GM12878 (cell line): ENCODE results near the gene CTNNBIP1. TPM values are rescaled to one million over a fixed set of nuclear protein-coding genes. Genes with fewer than 3 reads are reported as not detected.

ENCODE experiments used
- ATAC-seq: fragments of 200-7000 bp; cut with Tn5 transposase; 3 replicates; pipeline ENCODE4 v1.9.1; 2020; ENCODE audit warnings: mild to moderate bottlenecking, moderate library complexity
- BruUV-seq: library from RNA; stranded (reverse); fragments of 400-500 nt; replicated peaks from 2 replicates; lab custom pipeline; 2021; lab: Mats Ljungman, UMichigan
- CTCF ChIA-PET: fragments of 300-600 bp; sonication (Branson Sonifier 250); formaldehyde crosslinking; extraction: SDS; loops from one replicate; lab custom pipeline; 2021; ENCODE audit warnings: inconsistent platforms; lab: Yijun Ruan, JAX
- POLR2A ChIA-PET: fragments of 350-600 bp; formaldehyde crosslinking; extraction: SDS; loops from one replicate; lab custom pipeline; 2021; ENCODE audit warnings: inconsistent platforms; lab: Charles Lee
- RAD21 ChIA-PET: fragments of 300-600 bp; sonication (Branson Sonifier 250); formaldehyde crosslinking; loops from one replicate; lab custom pipeline; 2023; ENCODE audit warnings: antibody characterized with exemption; ENCODE audit not compliant: unreplicated experiment; lab: Charles Lee
- SMC1A ChIA-PET: fragments of 300-600 bp; sonication (Branson Sonifier 250); formaldehyde crosslinking; loops from one replicate; lab custom pipeline; 2023; ENCODE audit not compliant: unreplicated experiment, uncharacterized antibody; lab: Charles Lee
- DNase-seq: peaks from one replicate; pipeline ENCODE4 v3.0.0-alpha.2; 2011; ENCODE audit warnings: low read depth, low spot score
- FAIRE-seq: peaks from 3 replicates; lab custom pipeline; 2011; peaks lifted over from hg19 to GRCh38; lab: Jason Lieb, UNC
- H2AFZ ChIP-seq: 2 replicates; pipeline ENCODE4 v1.6.0; 2011; ENCODE audit warnings: low read depth, low read length, control low read depth; ENCODE audit not compliant: control insufficient read depth
- H3K27ac ChIP-seq: 2 replicates; pipeline ENCODE4 v1.5.1; 2011; ENCODE audit warnings: control low read depth; ENCODE audit not compliant: control insufficient read depth, insufficient read depth
- H3K27me3 ChIP-seq, 2 experiments: replicated peaks in 1 of 2; 2 replicates each; pipeline versions ENCODE4 v1.6.0 to v1.6.1; 2011; ENCODE audit warnings: low read length in 1 of 2; ENCODE audit not compliant: control insufficient read depth in 2 of 2, insufficient read depth in 2 of 2
- H3K36me3 ChIP-seq, 2 experiments: 2 replicates each; pipeline ENCODE4 v1.5.1; 2011; ENCODE audit warnings: low read length in 1 of 2; ENCODE audit not compliant: control insufficient read depth in 2 of 2, insufficient read depth in 2 of 2
- H3K4me1 ChIP-seq: 2 replicates; pipeline ENCODE4 v1.6.1; 2011; ENCODE audit warnings: mild to moderate bottlenecking, low read length, moderate library complexity, mixed read lengths; ENCODE audit not compliant: control insufficient read depth, insufficient read depth
- H3K4me2 ChIP-seq: 2 replicates; pipeline ENCODE4 v1.6.0; 2011; ENCODE audit warnings: control low read depth; ENCODE audit not compliant: control insufficient read depth, insufficient read depth
- H3K4me3 ChIP-seq: fragments of 200-600 bp; sonication (generic); 2 replicates; pipeline ENCODE4 v1.5.1; 2016
- H3K79me2 ChIP-seq: 2 replicates; pipeline ENCODE4 v1.6.0; 2011; ENCODE audit warnings: low read length; ENCODE audit not compliant: control insufficient read depth, insufficient read depth
- H3K9ac ChIP-seq: 2 replicates; pipeline ENCODE4 v1.8.0; 2011; ENCODE audit warnings: low read length, control low read depth, mixed read lengths; ENCODE audit not compliant: control insufficient read depth, insufficient read depth
- H3K9me3 ChIP-seq: replicated peaks from 3 replicates; pipeline ENCODE4 v1.5.1; 2011; ENCODE audit warnings: mild to moderate bottlenecking, low read length; ENCODE audit not compliant: control insufficient read depth, insufficient read depth
- H4K20me1 ChIP-seq: 2 replicates; pipeline ENCODE4 v1.6.0; 2011; ENCODE audit not compliant: control insufficient read depth, insufficient read depth
- CBX5 ChIP-seq: sonication (generic); IDR thresholded peaks from 2 replicates; pipeline ENCODE4 v1.6.1; 2016; ENCODE audit warnings: low read depth, moderate library complexity, mild to moderate bottlenecking, inconsistent platforms
- CHD1 ChIP-seq: IDR thresholded peaks from 2 replicates; pipeline ENCODE4 v1.6.1; 2012; ENCODE audit warnings: low read depth, low read length, improper control_type of control experiment
- CHD4 ChIP-seq: fragments of 200-600 bp; sonication (generic); IDR thresholded peaks from 2 replicates; pipeline ENCODE4 v1.6.1; 2016; ENCODE audit warnings: mild to moderate bottlenecking
- CTCF ChIP-seq, 3 experiments: IDR thresholded peaks in 2 of 3; conservative IDR thresholded peaks in 1 of 3; 2 replicates each; pipeline ENCODE4 v1.5.1; 2011; ENCODE audit warnings: low read depth in 3 of 3, low read length in 3 of 3, mild to moderate bottlenecking in 3 of 3, control low read depth in 2 of 3, moderate library complexity in 2 of 3, inconsistent platforms in 1 of 3, mixed read lengths in 1 of 3; ENCODE audit not compliant: control insufficient read depth in 2 of 3, insufficient read depth in 1 of 3; ENCODE audit errors: extremely low read depth in 1 of 3
- HDGF ChIP-seq: fragments of 450-650 bp; IDR thresholded peaks from 2 replicates; pipeline ENCODE4 v1.6.1; 2016; ENCODE audit warnings: antibody characterized with exemption
- IRF5 ChIP-seq: fragments of 450-650 bp; IDR thresholded peaks from 2 replicates; pipeline ENCODE4 v1.6.1; 2017; ENCODE audit warnings: borderline replicate concordance
- MTA3 ChIP-seq: IDR thresholded peaks from 2 replicates; pipeline ENCODE4 v1.6.1; 2012; ENCODE audit warnings: low read length, inconsistent platforms, borderline replicate concordance
- NR2F1 ChIP-seq: fragments of 450-650 bp; conservative IDR thresholded peaks from 2 replicates; pipeline ENCODE4 v1.6.1; 2017; ENCODE audit warnings: mild to moderate bottlenecking
- POU2F2 ChIP-seq: IDR thresholded peaks from 3 replicates; pipeline ENCODE4 v1.6.1; 2011; ENCODE audit warnings: low read depth, mild to moderate bottlenecking, low read length, borderline replicate concordance
- PRDM15 ChIP-seq: fragments of 450-650 bp; formaldehyde crosslinking; IDR thresholded peaks from 2 replicates; pipeline ENCODE4 v1.4.0; 2020; ENCODE audit warnings: mild to moderate bottlenecking, moderate library complexity
- RAD21 ChIP-seq: IDR thresholded peaks from 2 replicates; pipeline ENCODE4 v1.6.1; 2011; ENCODE audit warnings: mild to moderate bottlenecking, low read depth, low read length, moderate library complexity; ENCODE audit not compliant: insufficient read depth
- WGBS: methylation state at CpG from one replicate; pipeline ENCODE4 v1.1.6; 2016; ENCODE audit warnings: low lambda C conversion rate; ENCODE audit not compliant: insufficient replicate concordance, insufficient coverage; ENCODE audit errors: missing lambda C conversion rate; 5-methylcytosine and 5-hydroxymethylcytosine counted together
- in situ Hi-C: fragments of 300-500 bp; cut with MboI; formaldehyde crosslinking; loops from 9 replicates; pipeline ENCODE4 v1.14.3; 2018; ENCODE audit warnings: mixed read lengths
- intact Hi-C: fragments of 100-400 bp; cut with micrococcal nuclease; formaldehyde crosslinking; loops from one replicate; pipeline ENCODE4 v1.14.2; 2022; ENCODE audit not compliant: unreplicated experiment
- polyA plus RNA-seq, 11 experiments: library from polyadenylated mRNA; depleted of rRNA in 4 of 11; unstranded in 6 of 11; stranded (reverse) in 5 of 11; fragments of >200 nt; fragmentation: Nextera tagmentation in 4 of 11; fragmentation: Illumina TruSeq in 1 of 11; extraction: Ambion mirVana in 4 of 11; extraction: Trizol in 1 of 11; gene quantifications; 1 replicate in 1 of 11; 2 replicates in 10 of 11; pipeline versions ENCODE4 v1.2.1 to v1.2.3, GENCODE V29; 2011 to 2016; ENCODE audit warnings: inconsistent platforms in 2 of 11, missing spikeins in 2 of 11, low read depth in 1 of 11
- total RNA-seq, 4 experiments: library from RNA; depleted of rRNA in 3 of 4; stranded (reverse); fragments of >200 nt in 3 of 4; fragmentation: Illumina TruSeq in 1 of 4; extraction: Trizol in 1 of 4; gene quantifications; 2 replicates each; pipeline versions ENCODE4 v1.2.1 to v1.2.3, GENCODE V29; 2013 to 2021
- TF ChIP-seq, protein P1 (sequence below): IDR thresholded peaks from 2 replicates; pipeline ENCODE4 v1.6.1; 2011; ENCODE audit warnings: low read depth, mild to moderate bottlenecking, low read length, moderate library complexity, borderline replicate concordance; ENCODE audit errors: extremely low read depth
- TF ChIP-seq, protein P2 (sequence below): fragments of 450-650 bp; formaldehyde crosslinking; IDR thresholded peaks from 2 replicates; pipeline ENCODE4 v1.4.0; 2022; ENCODE audit warnings: mild to moderate bottlenecking, moderate library complexity

Gene CTNNBIP1
- total and polyA plus RNA-seq, 10 of the 15 experiments (the other 5 are each of a cell fraction or from before 2014, with no cell fraction given): 0.42 to 31.8 (median 10.8) TPM

DNA sequence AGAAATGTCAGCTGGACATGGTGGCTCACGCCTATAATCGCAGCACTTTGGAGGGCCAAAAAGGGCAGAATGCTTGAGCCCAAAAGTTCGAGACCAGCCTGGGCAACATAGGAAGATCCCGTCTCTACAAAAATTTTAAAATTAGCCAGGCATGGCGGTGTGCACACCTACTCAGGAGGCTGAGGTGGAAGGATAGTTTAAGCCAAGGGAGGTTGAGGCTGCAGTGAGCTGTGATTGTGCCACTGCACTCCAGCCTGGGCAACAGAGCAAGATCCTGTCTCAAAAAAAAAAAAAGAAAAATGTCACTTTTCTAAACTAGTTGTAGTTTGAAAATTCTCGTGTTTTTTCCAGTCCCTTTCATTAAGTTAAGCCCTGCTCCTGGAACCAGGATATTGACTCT is 95.5 kb downstream of the CTNNBIP1 start:
- CTCF ChIA-PET: interaction anchor here (0.7 to 2.9 kb wide), 2 partner anchors 30 to 222 kb away, joined by 5 to 8 read pairs; no protein-coding TSS in a partner anchor
- POLR2A ChIA-PET: interaction anchor here (0.6 kb wide), 1 partner anchor 271 kb away, joined by 4 read pairs; no protein-coding TSS in a partner anchor
- H3K79me2 ChIP-seq: peaks cover 56% of the 10 kb centered on the region
- H2AFZ ChIP-seq: no peak overlapping the region
- SMC1A ChIA-PET: interaction anchor here (1.1 to 1.8 kb wide), 3 partner anchors 9 to 15 kb away, joined by 3 to 4 read pairs (median 3); no protein-coding TSS in a partner anchor
- H3K9me3 ChIP-seq: no peaks in the 10 kb centered on the region; the same call in 2 of the 3 replicates
- ATAC-seq (no peak), DNase-seq (no peak), FAIRE-seq (no peak)
- intact Hi-C loops: no loop called here
- H3K4me3 ChIP-seq: no peak overlapping the region
- WGBS: 91% methylated on average over 6 of the region's 6 CpGs
- no peaks in the 10 kb centered on the region for H3K36me3 ChIP-seq
- H3K4me1 ChIP-seq: 0 out of 2 replicates have a peak, but pooled peaks cover 3% of the 10 kb centered on the region
- H3K27ac ChIP-seq: no peak overlapping the region
- no peaks in the 10 kb centered on the region for H3K27me3 ChIP-seq
- no peaks in the 10 kb centered on the region for H4K20me1 ChIP-seq
- no peak overlapping the region for H3K9ac ChIP-seq
- RAD21 ChIA-PET: no interaction called here
- BruUV-seq: no TSS peak
- in situ Hi-C loops: no loop called here
- no peak overlapping the region for H3K4me2 ChIP-seq
- no peak for TF ChIP-seq CHD4
- TF ChIP-seq, protein P1, sequence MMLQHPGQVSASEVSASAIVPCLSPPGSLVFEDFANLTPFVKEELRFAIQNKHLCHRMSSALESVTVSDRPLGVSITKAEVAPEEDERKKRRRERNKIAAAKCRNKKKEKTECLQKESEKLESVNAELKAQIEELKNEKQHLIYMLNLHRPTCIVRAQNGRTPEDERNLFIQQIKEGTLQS: no peak
- no peak for TF ChIP-seq HDGF
- no peak for TF ChIP-seq PRDM15 (CRISPR knock-in tag)
- TF ChIP-seq MTA3: no peak
- TF ChIP-seq IRF5: no peak
- TF ChIP-seq POU2F2: no peak
- TF ChIP-seq CBX5: no peak
- TF ChIP-seq NR2F1: no peak
- no peak for TF ChIP-seq CHD1
- no peak for TF ChIP-seq RAD21
- TF ChIP-seq, protein P2, sequence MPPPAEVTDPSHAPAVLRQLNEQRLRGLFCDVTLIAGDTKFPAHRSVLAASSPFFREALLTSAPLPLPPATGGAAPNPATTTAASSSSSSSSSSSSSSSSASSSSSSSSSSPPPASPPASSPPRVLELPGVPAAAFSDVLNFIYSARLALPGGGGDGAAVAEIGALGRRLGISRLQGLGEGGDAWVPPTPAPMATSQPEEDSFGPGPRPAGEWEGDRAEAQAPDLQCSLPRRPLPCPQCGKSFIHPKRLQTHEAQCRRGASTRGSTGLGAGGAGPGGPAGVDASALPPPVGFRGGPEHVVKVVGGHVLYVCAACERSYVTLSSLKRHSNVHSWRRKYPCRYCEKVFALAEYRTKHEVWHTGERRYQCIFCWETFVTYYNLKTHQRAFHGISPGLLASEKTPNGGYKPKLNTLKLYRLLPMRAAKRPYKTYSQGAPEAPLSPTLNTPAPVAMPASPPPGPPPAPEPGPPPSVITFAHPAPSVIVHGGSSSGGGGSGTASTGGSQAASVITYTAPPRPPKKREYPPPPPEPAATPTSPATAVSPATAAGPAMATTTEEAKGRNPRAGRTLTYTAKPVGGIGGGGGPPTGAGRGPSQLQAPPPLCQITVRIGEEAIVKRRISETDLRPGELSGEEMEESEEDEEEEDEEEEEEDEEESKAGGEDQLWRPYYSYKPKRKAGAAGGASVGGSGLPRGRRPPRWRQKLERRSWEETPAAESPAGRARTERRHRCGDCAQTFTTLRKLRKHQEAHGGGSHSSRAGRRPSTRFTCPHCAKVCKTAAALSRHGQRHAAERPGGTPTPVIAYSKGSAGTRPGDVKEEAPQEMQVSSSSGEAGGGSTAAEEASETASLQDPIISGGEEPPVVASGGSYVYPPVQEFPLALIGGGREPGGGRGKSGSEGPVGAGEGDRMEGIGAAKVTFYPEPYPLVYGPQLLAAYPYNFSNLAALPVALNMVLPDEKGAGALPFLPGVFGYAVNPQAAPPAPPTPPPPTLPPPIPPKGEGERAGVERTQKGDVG (CRISPR knock-in tag): no peak
- TF ChIP-seq CTCF (IDR thresholded peaks at IDR 0.05 in 2 of 3, conservative IDR thresholded peaks at IDR 0.05 in 1 of 3; ENCODE audit: control insufficient read depth in 2 of 3, extremely low read depth in 1 of 3, insufficient read depth in 1 of 3, low read depth in 3 of 3, low read length in 3 of 3): no peak
